Measurements from ENCODE around the gene CCNK.

CCNK gene

GRCh38 chr14:99560922-99561683 is 79.9 kb downstream of the CCNK start:
- no peaks in the 10 kb centered on the region for H3K9me3 ChIP-seq (ENCODE audit: severe bottlenecking)
- peak overlapping the region; percentile 18 for H3K4me3 ChIP-seq (ENCODE audit: low read depth, low read length)
- peaks cover 14% of the 10 kb centered on the region; the same call in 1 of the 2 replicates for H3K36me3 ChIP-seq
- TF ChIP-seq CTCF (IDR thresholded peaks at IDR 0.05; ENCODE audit: low read depth, low read length): peak; percentile 23; the same call in 1 of the 2 replicates
- no peaks in the 10 kb centered on the region for H3K27me3 ChIP-seq (ENCODE audit: insufficient read depth, low read depth, severe bottlenecking)
- H3K27ac ChIP-seq: peak overlapping the region; percentile 89
- DNase-seq: peak; percentile 86

GRCh38 chr14:99561864-99562263 is 80.7 kb downstream of the CCNK start:
- Histone ChIP-seq H3K36me3 (peaks cover 13% of the 10 kb centered on the region; the same call in 1 of the 2 replicates), H3K9me3 (ENCODE audit: severe bottlenecking) (no peaks in the 10 kb centered on the region), H3K27ac (peak overlapping the region; percentile 89), H3K27me3 (ENCODE audit: insufficient read depth, low read depth, severe bottlenecking) (no peaks in the 10 kb centered on the region), H3K4me3 (ENCODE audit: low read depth, low read length) (0 out of 2 replicates have a peak overlapping the region, but pooled peaks have one; percentile 7)
- no peak for TF ChIP-seq CTCF (IDR thresholded peaks at IDR 0.05; ENCODE audit: low read depth, low read length)
- peak; percentile 23 for DNase-seq

All from WERI-Rb-1 (cell line).